Muscle of leg (tissue), 11 donors: ENCODE measurements around the gene ZNF598. TPM values are rescaled to one million over a fixed set of nuclear protein-coding genes. Genes with fewer than 3 reads are reported as not detected.
"Not testable (repeated sequence)": the region's sequence is repeated elsewhere in the genome, so short reads cannot be mapped to it uniquely, and the experiment has no call there.

Experiments
- DNase-seq: peaks from one replicate; pipeline ENCODE4 v3.0.0; 2013
- H3K27ac ChIP-seq: one replicate; pipeline ENCODE4 v1.5.1; 2013; ENCODE audit warnings: mild to moderate bottlenecking, low read length, control low read depth
- H3K27me3 ChIP-seq: one replicate; pipeline ENCODE4 v1.6.1; 2013; ENCODE audit warnings: low read length; ENCODE audit not compliant: control insufficient read depth, insufficient read depth
- H3K36me3 ChIP-seq: one replicate; pipeline ENCODE4 v1.6.1; 2013; ENCODE audit warnings: low read length; ENCODE audit not compliant: control insufficient read depth, insufficient read depth
- H3K4me1 ChIP-seq: one replicate; pipeline ENCODE4 v1.6.1; 2013; ENCODE audit warnings: low read length; ENCODE audit not compliant: control insufficient read depth, insufficient read depth
- H3K4me3 ChIP-seq: one replicate; pipeline ENCODE4 v1.5.1; 2013; ENCODE audit warnings: low read length, control low read depth
- H3K9me3 ChIP-seq: replicated peaks from 2 replicates; pipeline ENCODE4 v1.6.1; 2013; ENCODE audit warnings: low read depth, low read length; ENCODE audit not compliant: control insufficient read depth
- WGBS: methylation state at CpG from one replicate; pipeline ENCODE4 v1.1.5; 2013; ENCODE audit warnings: missing lambda C conversion rate; ENCODE audit not compliant: insufficient coverage; 5-methylcytosine and 5-hydroxymethylcytosine counted together
- polyA plus RNA-seq, 8 donors: library from polyadenylated mRNA; unstranded; fragments of 120-200 nt; gene quantifications; one replicate each; pipeline versions ENCODE4 v1.2.1 to v1.2.3, GENCODE V29; 2013; ENCODE audit warnings: inconsistent platforms in 1 of 8, low replicate concordance in 1 of 8; ENCODE audit not compliant: insufficient read length in 8 of 8, insufficient read depth in 1 of 8
- total RNA-seq: library from RNA; stranded (reverse); fragments of 120-200 nt; gene quantifications from one replicate; pipeline ENCODE4 v1.2.4, GENCODE V29; 2013

The ZNF598 gene
- total and polyA plus RNA-seq, 9 donors, result 6.6 to 28.6 (median 23.5) TPM

- no peak for DNase-seq
- Histone ChIP-seq H3K27ac (peak overlapping the region; percentile 80), H3K4me3 (no peak overlapping the region), H3K4me1 (peaks cover 77% of the 10 kb centered on the region), H3K36me3 (peaks cover 23% of the 10 kb centered on the region), H3K9me3 (no peaks in the 10 kb centered on the region), H3K27me3 (no peaks in the 10 kb centered on the region)
- WGBS, result 58% methylated on average over 10 of the region's 17 CpGs
Observed at GRCh38 chr16:2034696-2035430, 25.2 kb upstream of the ZNF598 start.

GRCh38 chr16:2033909-2034695 is 24.5 kb upstream of the ZNF598 start:
- Histone ChIP-seq H3K36me3 (peaks cover 27% of the 10 kb centered on the region), H3K4me3 (peak overlapping the region; percentile 8), H3K27ac (peak overlapping the region; percentile 81), H3K4me1 (peaks cover 75% of the 10 kb centered on the region)
- not testable (repeated sequence) for H3K27me3 ChIP-seq, H3K9me3 ChIP-seq, DNase-seq
- WGBS, result 17% methylated on average over 1 of the region's 32 CpGs

GRCh38 chr16:2033057-2033908 is 23.7 kb upstream of the ZNF598 start:
- no peaks in the 10 kb centered on the region for H3K9me3 ChIP-seq
- 2% methylated on average over 12 of the region's 37 CpGs for WGBS
- H3K27me3 ChIP-seq, result no peaks in the 10 kb centered on the region
- peak; percentile 74 for DNase-seq
- H3K27ac ChIP-seq, result peak overlapping the region; percentile 81
- peak overlapping the region; percentile 8 for H3K4me3 ChIP-seq
- peaks cover 23% of the 10 kb centered on the region for H3K36me3 ChIP-seq
- peaks cover 74% of the 10 kb centered on the region for H3K4me1 ChIP-seq

- H3K4me1 ChIP-seq, result peaks cover 75% of the 10 kb centered on the region
- peaks cover 20% of the 10 kb centered on the region for H3K36me3 ChIP-seq
- 52% methylated on average over 9 of the region's 15 CpGs for WGBS
- DNase-seq, result peak; percentile 58
- peak overlapping the region; percentile 8 for H3K4me3 ChIP-seq
- peaks cover 2% of the 10 kb centered on the region for H3K27me3 ChIP-seq
- H3K9me3 ChIP-seq, result no peaks in the 10 kb centered on the region
- peak overlapping the region; percentile 81 for H3K27ac ChIP-seq
Observed at GRCh38 chr16:2032285-2033056, 22.9 kb upstream of the ZNF598 start.

GRCh38 chr16:2031081-2031577 is 21.5 kb upstream of the ZNF598 start:
- WGBS, result 70% methylated on average over 10 of the region's 11 CpGs
- Histone ChIP-seq H3K27me3 (peaks cover 4% of the 10 kb centered on the region), H3K9me3 (no peaks in the 10 kb centered on the region), H3K36me3 (peaks cover 8% of the 10 kb centered on the region), H3K4me1 (peaks cover 69% of the 10 kb centered on the region), H3K4me3 (no peak overlapping the region), H3K27ac (peak overlapping the region; percentile 42)
- peak; percentile 33 for DNase-seq

DNA sequence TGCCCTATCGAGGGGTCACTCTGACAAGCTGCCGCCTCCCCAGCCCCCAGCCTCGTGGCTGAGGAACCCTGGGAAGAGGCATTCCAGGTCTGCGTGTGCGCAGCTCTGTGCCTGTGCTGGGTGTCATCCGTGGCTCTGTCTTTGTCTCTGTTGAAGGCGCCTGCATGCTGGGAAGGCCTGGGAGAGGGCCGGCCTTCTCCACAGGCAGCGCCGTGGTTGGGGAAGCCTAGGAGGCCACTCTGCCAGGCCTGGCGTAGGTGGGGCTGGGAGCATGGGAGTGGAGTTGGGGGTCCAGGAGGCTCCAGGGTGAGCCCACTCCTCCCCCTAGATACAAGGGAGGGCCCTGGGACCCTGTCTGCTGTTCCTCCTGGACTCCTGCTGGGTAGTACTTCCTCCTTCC is 20.4 kb upstream of the ZNF598 start:
- H3K4me1 ChIP-seq, result peaks cover 67% of the 10 kb centered on the region
- no peak overlapping the region for H3K27ac ChIP-seq
- no peaks in the 10 kb centered on the region for H3K9me3 ChIP-seq
- WGBS, result 88% methylated on average over 8 of the region's 11 CpGs
- H3K36me3 ChIP-seq, result peaks cover 8% of the 10 kb centered on the region
- no peak overlapping the region for H3K4me3 ChIP-seq
- H3K27me3 ChIP-seq, result peaks cover 6% of the 10 kb centered on the region
- no peak for DNase-seq

- H3K4me1 ChIP-seq, result peaks cover 62% of the 10 kb centered on the region
- no peak for DNase-seq
- peaks cover 6% of the 10 kb centered on the region for H3K27me3 ChIP-seq
- H3K27ac ChIP-seq, result no peak overlapping the region
- H3K36me3 ChIP-seq, result peaks cover 8% of the 10 kb centered on the region
- H3K9me3 ChIP-seq, result no peaks in the 10 kb centered on the region
- no peak overlapping the region for H3K4me3 ChIP-seq
- 76% methylated on average over 21 of the region's 22 CpGs for WGBS
Observed at GRCh38 chr16:2029350-2029749, 19.7 kb upstream of the ZNF598 start.

GRCh38 chr16:2028620-2029220 is 19.1 kb upstream of the ZNF598 start:
- peaks cover 6% of the 10 kb centered on the region for H3K27me3 ChIP-seq
- WGBS, result 79% methylated on average over 14 of the region's 18 CpGs
- H3K27ac ChIP-seq, result no peak overlapping the region

DNA sequence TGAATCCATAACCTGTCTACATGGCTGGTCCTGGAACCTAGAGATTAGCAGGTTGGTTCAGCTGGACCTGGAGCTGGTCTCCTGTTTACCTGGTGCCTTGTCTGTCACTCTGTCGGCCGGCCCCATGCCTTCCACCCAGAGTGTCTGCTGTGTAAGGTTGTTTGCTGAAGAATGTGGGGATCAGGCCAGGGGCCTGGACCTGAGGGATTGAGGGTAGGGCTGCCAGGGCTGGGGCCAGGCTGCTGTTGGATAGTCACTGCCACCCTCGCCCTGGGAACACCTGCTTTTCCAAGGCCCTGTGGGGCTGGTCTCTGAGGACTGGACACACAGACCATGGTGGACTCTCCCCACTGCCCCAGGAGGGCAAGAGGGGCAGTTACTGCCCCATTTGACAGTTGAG is 18.5 kb upstream of the ZNF598 start:
- Histone ChIP-seq H3K36me3 (peaks cover 8% of the 10 kb centered on the region), H3K4me3 (peak overlapping the region; percentile 50), H3K27ac (no peak overlapping the region), H3K27me3 (peaks cover 6% of the 10 kb centered on the region), H3K4me1 (peaks cover 63% of the 10 kb centered on the region), H3K9me3 (no peaks in the 10 kb centered on the region)
- no peak for DNase-seq
- 57% methylated on average over 3 of the region's 3 CpGs for WGBS

More at GRCh38 chr16:2028620-2029220, 19.1 kb upstream of the ZNF598 start:
- DNase-seq, result no peak
- peaks cover 8% of the 10 kb centered on the region for H3K36me3 ChIP-seq
- H3K4me1 ChIP-seq, result peaks cover 63% of the 10 kb centered on the region
- peak overlapping the region; percentile 50 for H3K4me3 ChIP-seq
- no peaks in the 10 kb centered on the region for H3K9me3 ChIP-seq
